Measurements from ENCODE around the gene B3GAT2.
"Not testable (repeated sequence)": the region's sequence is repeated elsewhere in the genome, so short reads cannot be mapped to it uniquely, and the experiment has no call there.

The B3GAT2 gene

DNA sequence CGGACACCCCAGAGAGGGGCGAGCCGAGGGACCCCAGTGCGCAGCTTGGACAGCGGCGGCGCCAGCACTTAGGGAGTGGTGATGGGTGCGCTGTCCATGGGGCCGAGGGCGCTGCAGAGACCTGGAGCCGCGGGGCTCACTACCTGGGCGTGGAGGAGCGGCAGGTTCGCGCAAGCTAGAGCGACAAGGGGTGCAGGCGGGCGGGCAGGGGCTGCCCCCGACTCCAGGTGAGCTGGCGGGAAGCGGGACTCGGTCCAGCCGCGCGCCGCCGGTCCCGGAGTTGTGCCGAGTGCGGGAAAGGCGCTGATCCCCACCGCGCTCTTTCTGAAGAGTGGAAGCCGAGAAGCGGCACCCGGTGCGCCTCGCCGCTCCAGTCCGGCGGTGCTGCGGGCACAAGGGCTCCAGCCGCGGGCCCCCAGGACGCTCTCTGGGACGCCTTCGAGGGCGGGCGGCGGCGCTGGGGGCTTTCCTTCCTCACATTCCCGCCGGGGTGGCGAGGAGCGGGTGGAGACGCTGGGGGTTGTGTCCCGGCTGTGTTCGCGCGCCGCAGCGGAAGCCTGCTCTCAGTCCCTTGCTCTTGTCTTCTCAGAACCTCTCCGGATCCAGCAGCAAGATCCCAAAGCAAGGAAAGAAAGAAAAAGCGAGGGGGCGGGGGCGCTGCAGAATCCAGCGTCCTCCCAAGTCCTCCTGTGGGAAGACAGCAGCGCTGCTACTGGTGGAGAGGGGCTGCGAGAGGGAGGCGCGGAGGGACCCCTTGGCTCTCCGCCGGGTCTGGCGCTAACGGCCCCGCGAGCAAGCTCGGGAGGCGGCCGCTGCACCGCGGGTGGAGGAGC, at the start of gene B3GAT2:
Gene B3GAT2, minus strand, starts transcription at position 610 of the 833 bp plus-strand sequence. CDS start 631 bp downstream, outside the sequence.
- DNase-seq, result peak; percentile 6

- DNase-seq, result no peak
These were observed 41.3 kb upstream of the B3GAT2 start for GRCh38 chr6:70998148-70998547.

DNA sequence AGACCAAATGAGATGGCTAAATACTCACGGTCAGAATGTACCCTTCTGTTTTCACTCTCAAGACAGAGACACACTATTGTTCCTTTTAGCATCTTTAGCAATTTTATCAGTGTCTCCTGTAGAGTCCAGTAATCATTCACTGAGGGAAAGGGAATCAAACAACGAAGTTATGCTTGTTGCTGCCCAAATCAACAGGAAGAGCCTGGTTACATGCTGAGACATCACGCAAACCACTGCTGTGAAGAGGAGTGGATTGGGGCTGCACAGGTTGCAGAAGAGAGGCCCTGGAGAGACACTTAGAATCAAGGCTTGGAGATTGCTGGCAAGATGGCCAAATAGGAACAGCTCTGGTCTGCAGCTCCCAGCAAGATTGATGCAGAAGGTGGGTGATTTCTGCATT, 40.5 kb upstream of the B3GAT2 start:
- DNase-seq, result no peak

DNA sequence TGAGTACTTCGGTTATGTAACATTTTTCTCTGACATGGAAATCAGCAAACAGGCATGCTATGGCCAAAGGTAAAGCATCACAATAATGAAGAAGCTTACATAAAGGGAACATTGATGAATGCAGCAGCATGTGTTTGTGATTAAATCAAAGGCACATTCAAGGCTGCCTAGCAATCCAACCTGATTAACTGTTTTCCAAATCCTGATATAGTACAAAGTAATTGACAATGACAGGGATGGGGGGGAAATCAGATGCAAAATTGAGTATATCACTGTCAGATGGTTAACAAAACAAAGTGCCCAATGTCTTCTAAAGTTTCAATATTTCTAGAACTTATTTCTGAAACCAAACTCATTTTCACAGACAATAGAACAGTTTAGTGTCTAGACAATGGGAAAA, 39.2 kb upstream of the B3GAT2 start:
- DNase-seq, result no peak

GRCh38 chr6:70995411-70995810, 38.6 kb upstream of the B3GAT2 start:
- DNase-seq, result no peak

GRCh38 chr6:70991253-70991652, 34.4 kb upstream of the B3GAT2 start:
- no peak for DNase-seq

- DNase-seq, result no peak
These were observed 28.3 kb upstream of the B3GAT2 start for GRCh38 chr6:70985156-70985555.

GRCh38 chr6:70982747-70983146, 25.9 kb upstream of the B3GAT2 start:
- no peak for DNase-seq

DNA sequence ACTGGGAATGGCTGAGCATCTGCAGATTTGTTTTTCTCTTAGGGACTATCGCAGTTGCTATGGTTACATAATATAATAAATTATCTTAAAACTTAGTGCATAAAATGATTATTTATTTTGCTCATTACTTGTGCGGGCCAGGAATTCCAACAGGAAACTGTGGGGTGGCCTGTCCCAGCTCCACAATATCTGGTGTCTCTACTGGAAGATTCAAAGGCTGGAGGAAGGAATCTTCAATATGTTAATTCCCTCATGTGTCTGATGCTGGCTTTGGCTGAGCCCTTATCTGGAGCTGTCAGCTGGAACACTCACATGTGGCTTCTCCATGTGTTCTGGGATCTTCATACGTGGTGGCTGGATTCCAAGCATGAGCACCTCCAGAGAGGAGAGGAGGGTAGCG, 23.9 kb upstream of the B3GAT2 start:
- no peak for DNase-seq

DNA sequence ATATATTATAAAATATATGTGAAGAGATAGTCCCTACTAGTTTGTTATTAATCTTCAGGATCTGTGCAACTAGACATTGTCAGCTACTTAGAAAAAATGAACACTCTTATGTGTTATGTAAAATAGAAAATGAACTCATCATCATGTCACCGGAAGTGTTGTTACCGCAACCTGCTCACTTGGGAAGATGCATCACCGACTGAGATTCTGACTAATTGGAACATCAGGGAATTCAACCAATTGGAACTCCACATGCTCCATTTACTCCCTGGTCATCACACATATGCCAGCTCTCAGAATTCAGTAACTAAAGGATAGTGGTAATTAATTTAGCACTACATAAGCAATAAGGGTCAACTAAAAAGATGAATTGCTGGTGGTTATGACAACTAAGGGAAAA, 16.7 kb upstream of the B3GAT2 start:
- no peak for DNase-seq

- no peak for DNase-seq
These were observed 10.2 kb upstream of the B3GAT2 start for GRCh38 chr6:70967049-70967448.

DNA sequence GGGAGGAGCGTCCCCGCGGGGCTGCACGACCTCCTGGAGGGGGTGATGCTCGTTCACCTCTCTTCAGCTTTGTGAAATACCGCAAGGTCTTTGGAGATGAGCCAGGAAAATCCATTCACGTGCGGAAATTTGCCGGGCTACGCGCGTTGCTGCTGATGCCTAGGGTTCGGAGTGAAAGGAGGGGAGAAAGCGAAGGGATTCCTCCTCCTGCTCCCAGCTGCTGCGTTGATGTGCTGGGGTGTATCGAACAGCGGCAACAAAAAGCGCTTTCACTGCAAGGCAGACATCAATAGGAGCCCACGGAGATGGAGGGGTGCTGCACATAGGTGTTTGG, 391 bp upstream of the B3GAT2 start:
- DNase-seq, result no peak

DNA sequence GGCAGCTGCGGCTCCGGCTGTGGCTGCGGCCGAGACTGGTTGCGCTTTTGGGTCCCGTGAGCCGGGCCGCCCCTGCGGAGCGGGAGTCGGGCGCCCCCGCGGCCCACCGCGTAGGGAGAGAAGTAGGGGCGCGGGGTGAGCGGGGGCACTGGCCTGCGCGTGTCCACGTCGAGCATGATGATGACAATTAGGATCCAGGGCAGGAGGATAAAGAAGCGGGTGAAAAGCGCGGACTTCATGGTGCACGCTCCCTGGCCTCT, 739 bp downstream of the B3GAT2 start:
- no peak for DNase-seq

DNA sequence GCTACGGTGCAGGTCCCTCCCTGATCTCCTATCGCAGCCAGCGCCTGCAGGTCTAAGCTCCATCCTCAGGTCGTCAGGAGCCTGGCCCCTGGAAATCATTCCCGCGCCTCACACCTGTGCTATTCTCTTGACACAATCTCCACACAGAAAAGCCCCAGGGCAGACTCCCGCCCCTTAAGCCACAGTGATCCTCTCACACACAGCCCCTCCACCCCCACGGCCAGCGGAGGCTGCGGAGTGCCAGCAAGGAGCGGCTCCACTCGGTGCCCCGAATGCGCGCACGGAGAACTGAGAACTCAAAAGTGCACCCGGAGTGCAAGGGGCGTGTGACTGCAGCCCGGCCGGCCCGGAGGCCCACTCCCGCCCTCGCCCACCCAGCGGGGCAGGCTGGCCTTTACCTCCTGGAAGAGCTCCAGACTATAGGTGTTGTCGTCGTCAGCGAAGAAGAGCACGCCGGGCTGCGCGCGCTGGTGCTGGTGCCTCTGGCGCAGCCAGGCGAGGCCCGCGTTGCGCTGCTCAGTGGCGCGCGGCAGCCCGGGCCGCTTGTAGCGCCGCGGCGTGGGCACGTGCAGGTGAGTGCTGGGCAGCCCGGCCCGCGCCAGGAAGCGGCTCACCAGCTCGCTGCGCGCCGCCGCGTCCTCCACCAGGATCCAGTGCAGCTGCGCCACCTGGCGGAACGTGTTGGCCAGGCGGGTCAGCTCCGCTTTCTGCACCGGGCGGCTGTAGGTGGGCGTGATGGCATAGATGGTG, 1.2 kb downstream of the B3GAT2 start:
- peak; percentile 85 for DNase-seq

- DNase-seq, result no peak
These were observed 2.1 kb downstream of the B3GAT2 start for GRCh38 chr6:70954750-70955149.

DNA sequence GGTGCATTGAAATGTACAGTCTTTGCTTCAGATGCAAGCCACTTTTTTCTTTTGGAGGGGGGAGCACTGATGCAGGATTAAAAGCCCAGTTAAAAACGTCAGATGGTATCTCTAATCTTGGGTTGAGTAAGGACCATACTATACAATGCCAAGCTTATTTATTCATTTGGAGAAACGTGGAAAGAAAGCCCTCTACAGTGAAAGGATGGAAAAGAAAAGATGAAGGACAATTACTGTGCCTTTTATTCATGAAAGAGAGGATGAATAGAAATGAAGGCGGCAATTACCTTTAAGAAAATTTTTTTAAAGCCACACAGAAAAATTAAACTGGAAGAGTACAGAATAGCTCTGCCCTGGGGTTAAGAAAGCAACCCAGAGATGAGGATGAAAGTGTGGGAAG, 2.7 kb downstream of the B3GAT2 start:
- DNase-seq, result no peak

- no peak for DNase-seq
These were observed 4.2 kb downstream of the B3GAT2 start for GRCh38 chr6:70952608-70953165.

GRCh38 chr6:70944321-70944720, 12.5 kb downstream of the B3GAT2 start:
- DNase-seq, result not testable (repeated sequence)

DNA sequence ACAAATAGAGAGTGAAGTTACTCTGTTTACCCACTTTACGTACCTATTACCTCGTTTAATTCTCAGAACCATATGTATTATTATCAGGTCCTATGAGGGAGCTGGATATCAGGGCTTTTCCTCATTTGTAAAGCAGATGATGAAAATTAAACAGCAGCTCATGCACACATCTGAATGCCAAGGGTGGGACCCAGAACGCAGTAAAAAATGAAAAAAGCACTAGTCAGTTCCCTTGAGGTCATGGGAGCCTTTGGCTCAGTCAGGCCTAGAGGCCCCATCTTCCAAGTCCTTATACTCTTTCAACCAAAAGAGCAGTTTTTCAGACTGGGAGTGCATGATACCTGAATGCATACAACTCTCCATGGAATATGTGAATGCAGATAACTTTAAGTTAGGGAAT, 23.0 kb downstream of the B3GAT2 start:
- no peak for DNase-seq

DNA sequence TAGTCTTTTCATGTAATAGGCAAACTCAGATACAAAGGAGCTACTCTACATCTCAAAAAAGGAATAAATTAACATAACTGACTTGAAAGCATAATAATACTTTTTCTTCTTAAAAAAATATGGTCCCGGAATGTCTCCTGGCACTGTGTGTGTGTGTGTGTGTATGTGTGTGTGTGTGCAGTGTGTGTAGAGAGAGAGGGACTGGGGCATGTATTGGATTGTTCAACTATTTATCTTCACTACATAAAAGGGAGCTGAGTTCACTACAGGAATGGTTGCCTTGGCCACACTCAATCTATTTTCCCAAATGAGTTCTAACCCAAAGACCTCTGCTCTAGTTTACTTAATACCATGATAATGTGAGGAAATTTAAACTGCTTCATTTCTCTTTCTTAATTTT, 51.1 kb downstream of the B3GAT2 start:
- no peak for DNase-seq

DNA sequence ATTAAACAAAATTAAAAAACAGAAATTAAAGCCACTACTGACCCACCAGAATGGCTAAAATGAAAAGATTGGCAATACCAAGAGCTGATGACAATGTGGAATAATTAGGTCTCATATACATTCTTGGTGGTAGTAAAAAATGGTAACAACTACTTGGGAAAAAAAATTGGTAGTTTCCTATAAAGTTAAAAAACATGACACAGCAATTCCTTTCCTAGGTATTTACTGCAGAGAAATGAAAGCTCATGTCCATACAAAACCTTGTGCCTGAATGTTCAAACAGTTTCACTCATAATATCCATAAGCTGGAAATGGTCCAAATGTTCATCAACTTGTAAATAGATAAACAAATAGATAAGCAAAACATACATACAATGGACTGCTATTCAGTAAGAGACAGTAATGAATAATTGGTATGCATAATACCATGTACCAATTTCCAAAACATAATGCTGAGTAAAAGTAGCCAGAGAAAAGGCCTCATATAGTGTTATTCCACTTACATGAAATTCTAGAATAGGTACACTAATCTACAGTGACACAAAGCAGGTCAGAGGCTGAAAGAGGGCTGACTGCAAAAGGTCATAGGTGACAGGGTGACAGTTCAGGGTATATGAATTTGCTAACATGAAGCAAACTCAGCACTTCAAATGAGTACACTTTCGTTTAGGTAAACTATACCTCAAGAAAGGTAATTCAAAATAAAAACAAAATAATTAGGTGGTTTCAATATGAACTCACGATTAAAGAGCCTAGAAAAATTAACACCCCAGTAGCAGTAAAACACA, 53.0 kb downstream of the B3GAT2 start:
- DNase-seq, result no peak

- no peak for DNase-seq
These were observed 55.5 kb downstream of the B3GAT2 start for GRCh38 chr6:70901324-70901723.

- no peak for DNase-seq
These were observed 56.8 kb downstream of the B3GAT2 start for GRCh38 chr6:70900047-70900446.

GRCh38 chr6:70894001-70894400, 62.9 kb downstream of the B3GAT2 start:
- DNase-seq, result no peak
